GM23338 (cell line): Measurements from ENCODE around the gene RAC3. TPM values are rescaled to one million over a fixed set of nuclear protein-coding genes. Genes with fewer than 3 reads are reported as not detected.

Source experiments
- ATAC-seq: fragments of 200-7000 bp; cut with Tn5 transposase; 3 replicates; pipeline ENCODE4 v1.9.1; 2020
- DNase-seq: peaks from one replicate; pipeline ENCODE4 v3.0.0-alpha.2; 2015; ENCODE audit warnings: low spot score
- H2AFZ ChIP-seq: fragments of 200-600 bp; sonication (generic); 2 replicates; pipeline ENCODE4 v1.8.0; 2016; ENCODE audit warnings: antibody characterized with exemption, mild to moderate bottlenecking, moderate library complexity
- H3F3A ChIP-seq: fragments of 200-600 bp; sonication (generic); replicated peaks from 2 replicates; pipeline ENCODE4 v1.8.0; 2017; ENCODE audit warnings: antibody characterized with exemption, mixed run types, low read depth
- H3K27ac ChIP-seq: fragments of 200-600 bp; sonication (generic); 2 replicates; pipeline ENCODE4 v1.6.1; 2016; ENCODE audit warnings: low read depth
- H3K27me3 ChIP-seq: fragments of 200-600 bp; sonication (generic); 2 replicates; pipeline ENCODE4 v1.8.0; 2016; ENCODE audit warnings: mild to moderate bottlenecking, mixed run types, moderate library complexity; ENCODE audit not compliant: insufficient read depth
- H3K36me3 ChIP-seq: fragments of 200-600 bp; sonication (generic); 2 replicates; pipeline ENCODE4 v1.8.0; 2016; ENCODE audit warnings: mild to moderate bottlenecking; ENCODE audit not compliant: insufficient read depth
- H3K4me1 ChIP-seq: fragments of 200-600 bp; sonication (generic); 2 replicates; pipeline ENCODE4 v1.8.0; 2016; ENCODE audit warnings: mild to moderate bottlenecking, moderate library complexity; ENCODE audit not compliant: insufficient read depth
- H3K4me2 ChIP-seq: fragments of 200-600 bp; sonication (generic); 2 replicates; pipeline ENCODE4 v1.7.1; 2017; ENCODE audit warnings: mixed run types
- H3K4me3 ChIP-seq: fragments of 200-600 bp; sonication (generic); 2 replicates; pipeline ENCODE4 v1.6.1; 2016; ENCODE audit warnings: mixed run types
- H3K79me2 ChIP-seq: fragments of 200-600 bp; sonication (generic); replicated peaks from 2 replicates; pipeline ENCODE4 v1.8.0; 2017; ENCODE audit warnings: mild to moderate bottlenecking; ENCODE audit not compliant: insufficient read depth
- H3K9me2 ChIP-seq: fragments of 200-600 bp; sonication (generic); 2 replicates; pipeline ENCODE4 v1.8.0; 2017; ENCODE audit not compliant: insufficient read depth
- H4K20me1 ChIP-seq: fragments of 200-600 bp; sonication (generic); replicated peaks from 2 replicates; pipeline ENCODE4 v1.8.0; 2017; ENCODE audit warnings: mild to moderate bottlenecking; ENCODE audit not compliant: insufficient read depth
- H3K27ac Mint-ChIP-seq: 2 replicates; pipeline ENCODE4 v1.8.0; 2020; ENCODE audit warnings: inconsistent platforms, mild to moderate bottlenecking, moderate library complexity, mixed read lengths
- H3K27me3 Mint-ChIP-seq: 3 replicates; pipeline ENCODE4 v1.8.0; 2022; ENCODE audit warnings: low read depth, mild to moderate bottlenecking, moderate library complexity, mixed read lengths, inconsistent platforms; ENCODE audit not compliant: insufficient read depth, poor library complexity
- H3K36me3 Mint-ChIP-seq: 3 replicates; pipeline ENCODE4 v1.8.0; 2021; ENCODE audit warnings: low read depth, mild to moderate bottlenecking, inconsistent platforms, moderate library complexity, mixed read lengths
- H3K4me1 Mint-ChIP-seq: 3 replicates; pipeline ENCODE4 v1.8.0; 2020; ENCODE audit warnings: mild to moderate bottlenecking, inconsistent platforms, mixed read lengths
- H3K4me3 Mint-ChIP-seq: 3 replicates; pipeline ENCODE4 v1.8.0; 2021; ENCODE audit warnings: moderate library complexity, mild to moderate bottlenecking, inconsistent platforms, mixed read lengths
- H3K9me3 Mint-ChIP-seq: 3 replicates; pipeline ENCODE4 v1.8.0; 2020; ENCODE audit warnings: moderate library complexity, mild to moderate bottlenecking, inconsistent platforms, mixed read lengths
- ETS1 ChIP-seq: IDR thresholded peaks from 2 replicates; pipeline ENCODE4 v1.6.1; 2016; ENCODE audit warnings: antibody characterized with exemption
- ZNF331 ChIP-seq: fragments of 250-450 bp; sonication (Bioruptor Pico); IDR thresholded peaks from 2 replicates; pipeline ENCODE4 v1.5.0; 2020; ENCODE audit warnings: low read depth, mild to moderate bottlenecking, moderate library complexity
- ZNF462 ChIP-seq: fragments of 250-450 bp; sonication (Bioruptor Pico); IDR thresholded peaks from 2 replicates; pipeline ENCODE4 v1.5.0; 2020; ENCODE audit warnings: mild to moderate bottlenecking, moderate library complexity
- polyA plus RNA-seq: library from polyadenylated mRNA; unstranded; fragments of >200 nt; fragmentation: Nextera tagmentation; extraction: Ambion mirVana; gene quantifications from 2 replicates; pipeline ENCODE4 v1.2.1, GENCODE V29; 2016
- total RNA-seq: library from RNA; depleted of rRNA; stranded (reverse); fragments of >200 nt; shearing (Covaris generic); gene quantifications from 2 replicates; pipeline ENCODE4 v1.2.3, GENCODE V29; 2014

RAC3 gene
- total and polyA plus RNA-seq, 2 experiments from 2014 or later = 31.5 to 293 TPM

DNA sequence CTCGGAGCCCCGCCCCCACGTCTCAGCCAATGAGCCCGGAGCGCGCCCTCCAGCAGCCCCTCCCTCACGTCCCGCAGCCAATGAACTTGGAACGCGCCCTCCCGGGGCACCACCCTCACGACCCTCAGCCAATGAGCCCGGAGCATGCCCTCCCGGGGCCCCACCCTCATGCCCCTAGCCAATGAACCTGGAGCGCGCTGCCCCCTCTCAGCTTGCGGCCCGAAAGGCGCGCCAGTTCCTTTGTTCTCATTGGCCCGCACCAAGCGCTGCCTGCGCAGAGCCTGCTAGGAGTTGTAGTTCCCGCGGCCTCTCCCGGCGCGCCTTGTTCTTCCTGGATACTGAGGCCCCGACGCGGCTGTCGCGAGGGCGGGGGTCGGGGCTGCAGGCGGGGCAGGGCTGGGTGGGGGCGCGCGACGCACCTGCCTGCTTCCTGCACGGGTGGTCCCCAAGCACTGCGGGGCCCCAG lies 8.5 kb upstream of the RAC3 start, which contains the start of gene LRRC45:
Gene LRRC45 (plus strand): TSS at position 325 of the 466 bp plus-strand sequence. CDS start 339 bp downstream, outside the sequence.
- Mint-ChIP-seq H3K4me3 (peak within 1 kb of the TSS; percentile 85), H3K4me1 (peaks cover 11% of the 10 kb centered on the region), H3K27ac (peak within 1 kb of the TSS; percentile 84), H3K27me3 (peaks cover 27% of the 10 kb centered on the region), H3K36me3 (peaks cover 6% of the 10 kb centered on the region), H3K9me3 (no peaks in the 10 kb centered on the region; the same call in 2 of the 3 replicates)
- TF ChIP-seq ETS1 (peak; percentile 80), ZNF462 (no peak), ZNF331 (CRISPR knock-in tag) (no peak)
- Histone ChIP-seq H3K4me2 (peak within 1 kb of the TSS; percentile 95), H3K27me3 (no peaks in the 10 kb centered on the region), H3K79me2 (peaks cover 15% of the 10 kb centered on the region), H3F3A (peaks cover 13% of the 10 kb centered on the region; the same call in 1 of the 2 replicates), H2AFZ (peak within 1 kb of the TSS; percentile 86), H3K27ac (no peak within 1 kb of the TSS), H3K9me2 (no peaks in the 10 kb centered on the region), H3K4me1 (peaks cover 5% of the 10 kb centered on the region; the same call in 1 of the 2 replicates), H3K36me3 (no peaks in the 10 kb centered on the region), H4K20me1 (peaks cover 3% of the 10 kb centered on the region), H3K4me3 (peak within 1 kb of the TSS; percentile 98)
- ATAC-seq (peak; percentile 82), DNase-seq (peak; percentile 100)
